Subcutaneous adipose tissue (tissue), 4 donors: ENCODE measurements around the gene DNAJC21. TPM values are rescaled to one million over a fixed set of nuclear protein-coding genes. Genes with fewer than 3 reads are reported as not detected.

Experiments
- CTCF ChIP-seq: fragments of 450-650 bp; IDR thresholded peaks from one replicate; pipeline ENCODE4 v1.5.1; 2016; ENCODE audit warnings: low read depth, mild to moderate bottlenecking, control low read depth, antibody characterized with exemption, moderate library complexity
- total RNA-seq, 4 donors: library from RNA; depleted of rRNA; stranded (reverse); fragments of >200 nt; gene quantifications; one replicate each; pipeline ENCODE4 v1.1.0, GENCODE V29; 2016

Gene DNAJC21
- total RNA-seq, 4 donors from 2014 or later: 32.1 to 43.9 (median 36.9) TPM

GRCh38 chr5:34913072-34913471, 16.3 kb upstream of the DNAJC21 start:
- no peak for TF ChIP-seq CTCF

GRCh38 chr5:34914671-34915138, 14.7 kb upstream of the DNAJC21 start:
- TF ChIP-seq CTCF: no peak

- no peak for TF ChIP-seq CTCF
Observed at GRCh38 chr5:34915139-34915855, 14.1 kb upstream of the DNAJC21 start, which contains the start of the genes BRIX1 and RAD1. BRIX1 (plus strand) TSS chr5:34915711; CDS start chr5:34915739, 28 bp downstream. RAD1 (minus strand) TSS chr5:34915504; CDS start chr5:34914892, 612 bp downstream.

GRCh38 chr5:34915856-34916192, 13.5 kb upstream of the DNAJC21 start:
- TF ChIP-seq CTCF: no peak

GRCh38 chr5:34916518-34916917, 12.8 kb upstream of the DNAJC21 start:
- TF ChIP-seq CTCF: no peak

GRCh38 chr5:34918025-34918424, 11.3 kb upstream of the DNAJC21 start:
- no peak for TF ChIP-seq CTCF

- TF ChIP-seq CTCF: no peak
Observed at GRCh38 chr5:34919077-34919476, 10.3 kb upstream of the DNAJC21 start.
